ENCODE measurements around the gene PCARE. TPM values are rescaled to one million over a fixed set of nuclear protein-coding genes. Genes with fewer than 3 reads are reported as not detected.

Gene PCARE
- total and polyA plus RNA-seq, 2 experiments from 2014 or later = not detected

DNA sequence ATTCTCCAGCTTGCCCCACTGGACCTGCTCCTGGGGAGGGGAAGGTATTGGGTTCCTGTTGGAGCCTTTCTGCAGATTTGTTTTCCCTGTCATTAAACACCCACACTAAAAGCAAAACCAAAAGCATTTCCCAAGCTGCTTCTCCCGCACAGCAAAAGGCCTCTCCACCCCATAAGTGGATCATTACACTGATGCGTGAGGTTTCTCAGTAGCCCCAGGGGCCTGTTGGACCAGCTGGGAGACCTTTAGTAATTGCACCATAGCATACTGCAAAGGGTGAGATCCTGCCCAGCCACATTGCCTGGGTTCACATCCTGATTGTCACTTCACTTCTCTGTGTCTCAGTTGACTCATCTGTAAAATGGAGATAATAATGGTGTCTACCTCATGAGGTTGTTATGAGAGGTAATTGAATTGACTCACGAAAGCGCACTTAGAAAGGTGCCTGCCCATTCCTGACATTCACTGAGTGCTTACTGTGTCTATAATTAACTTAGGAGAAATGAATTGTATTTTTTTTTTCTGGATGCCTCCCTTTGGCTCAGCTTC, 49.4 kb downstream of the PCARE start:
- Histone ChIP-seq H3K9me3 (ENCODE audit: low read depth) (no peaks in the 10 kb centered on the region), H3K9me2 (ENCODE audit: insufficient read depth) (no peaks in the 10 kb centered on the region), H3K4me2 (ENCODE audit: unreplicated experiment) (no peak overlapping the region), H3K27me3 (replicated peaks; ENCODE audit: insufficient read depth) (0 out of 2 replicates have a peak, but pooled peaks cover 10% of the 10 kb centered on the region), H3K36me3 (ENCODE audit: low read depth) (no peaks in the 10 kb centered on the region), H3F3A (ENCODE audit: insufficient read depth) (no peaks in the 10 kb centered on the region), H3K4me3 (no peak overlapping the region), H3K79me2 (ENCODE audit: insufficient read depth) (no peaks in the 10 kb centered on the region), H3K27ac (no peak overlapping the region), H2AFZ (no peak overlapping the region), H4K20me1 (ENCODE audit: insufficient read depth) (no peaks in the 10 kb centered on the region), H3K9ac (no peak overlapping the region), H3K4me1 (ENCODE audit: insufficient read depth) (no peaks in the 10 kb centered on the region)
- in situ Hi-C loops (cut with MboI) = no loop called here
- TF ChIP-seq EZH2phosphoT487 (IDR thresholded peaks at IDR 0.05; ENCODE audit: insufficient read depth, low read depth) (no peak), EZH2 (IDR thresholded peaks at IDR 0.05; ENCODE audit: insufficient read depth, poor library complexity, severe bottlenecking) (no peak)
- 99% methylated on average over 4 of the region's 4 CpGs for WGBS, 2 experiments (ENCODE audit: low coverage in 1 of 2, low lambda C conversion rate in 2 of 2, missing lambda C conversion rate in 2 of 2)
- DNase-seq = no peak

DNA sequence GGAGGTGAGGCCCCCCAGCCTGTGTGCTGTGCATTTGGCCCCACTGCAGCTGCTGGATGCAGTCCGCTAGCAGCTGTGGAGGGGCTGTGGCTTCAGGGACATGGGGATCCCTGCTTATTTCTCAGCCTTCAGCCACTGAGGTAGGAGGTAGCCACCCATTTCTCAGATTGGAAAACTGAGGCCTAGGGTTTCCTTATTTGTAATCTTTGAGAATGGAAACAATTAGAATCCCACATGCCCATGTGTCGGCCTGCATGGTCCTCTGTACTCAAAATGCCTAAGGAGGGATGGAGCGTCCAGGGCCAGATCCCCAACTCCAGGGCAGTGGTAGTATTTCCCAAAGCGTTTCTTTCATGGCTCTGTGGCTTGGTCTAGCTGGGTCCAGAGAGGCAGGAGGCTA, 51.1 kb downstream of the PCARE start:
- Histone ChIP-seq H2AFZ (no peak overlapping the region), H4K20me1 (ENCODE audit: insufficient read depth) (no peaks in the 10 kb centered on the region), H3K27ac (no peak overlapping the region), H3K9me3 (ENCODE audit: low read depth) (no peaks in the 10 kb centered on the region), H3K27me3 (replicated peaks; ENCODE audit: insufficient read depth) (0 out of 2 replicates have a peak, but pooled peaks cover 12% of the 10 kb centered on the region), H3K4me1 (ENCODE audit: insufficient read depth) (no peaks in the 10 kb centered on the region), H3K79me2 (ENCODE audit: insufficient read depth) (no peaks in the 10 kb centered on the region), H3K4me3 (no peak overlapping the region), H3F3A (ENCODE audit: insufficient read depth) (no peaks in the 10 kb centered on the region), H3K9me2 (ENCODE audit: insufficient read depth) (no peaks in the 10 kb centered on the region), H3K9ac (no peak overlapping the region), H3K36me3 (ENCODE audit: low read depth) (no peaks in the 10 kb centered on the region), H3K4me2 (ENCODE audit: unreplicated experiment) (no peak overlapping the region)
- in situ Hi-C loops (cut with MboI) = no loop called here
- no peak for TF ChIP-seq EZH2 (IDR thresholded peaks at IDR 0.05; ENCODE audit: insufficient read depth, poor library complexity, severe bottlenecking)
- TF ChIP-seq EZH2phosphoT487 (IDR thresholded peaks at IDR 0.05; ENCODE audit: insufficient read depth, low read depth) = no peak
- no peak for DNase-seq
- WGBS, 2 experiments (ENCODE audit: low coverage in 1 of 2, low lambda C conversion rate in 2 of 2, missing lambda C conversion rate in 2 of 2) = 54 to 55% methylated on average over 4 of the region's 4 CpGs

DNA sequence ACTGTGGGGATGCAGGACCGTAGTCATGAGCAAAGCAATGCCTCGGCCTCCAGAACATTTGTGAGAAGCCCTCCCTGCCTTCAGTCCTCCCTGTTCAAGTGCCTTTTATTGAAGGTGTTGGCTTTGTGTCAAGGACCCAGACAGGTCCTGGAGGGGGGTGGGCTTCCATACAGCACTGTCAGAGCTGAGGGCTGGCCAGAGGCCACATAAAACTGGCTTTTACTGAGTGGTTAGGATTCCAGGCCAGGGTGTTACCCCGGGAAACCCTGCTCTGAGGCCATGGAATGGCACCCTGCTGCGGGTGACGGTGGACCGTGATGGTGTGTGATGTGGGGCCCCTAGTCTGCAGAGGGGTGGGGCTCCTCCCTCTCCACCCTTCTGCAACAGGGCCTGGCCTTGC, 51.6 kb downstream of the PCARE start:
- H2AFZ ChIP-seq = no peak overlapping the region
- H3K27ac ChIP-seq = no peak overlapping the region
- H4K20me1 ChIP-seq (ENCODE audit: insufficient read depth) = no peaks in the 10 kb centered on the region
- H3K27me3 ChIP-seq (replicated peaks; ENCODE audit: insufficient read depth) = 0 out of 2 replicates have a peak, but pooled peaks cover 12% of the 10 kb centered on the region
- no peak overlapping the region for H3K4me3 ChIP-seq
- in situ Hi-C loops (cut with MboI) = no loop called here
- H3F3A ChIP-seq (ENCODE audit: insufficient read depth) = no peaks in the 10 kb centered on the region
- H3K9ac ChIP-seq = no peak overlapping the region
- H3K9me2 ChIP-seq (ENCODE audit: insufficient read depth) = no peaks in the 10 kb centered on the region
- H3K79me2 ChIP-seq (ENCODE audit: insufficient read depth) = no peaks in the 10 kb centered on the region
- WGBS, 2 experiments (ENCODE audit: low coverage in 1 of 2, low lambda C conversion rate in 2 of 2, missing lambda C conversion rate in 2 of 2) = 65 to 74% methylated on average over 6 of the region's 6 CpGs
- TF ChIP-seq EZH2phosphoT487 (IDR thresholded peaks at IDR 0.05; ENCODE audit: insufficient read depth, low read depth) = no peak
- H3K9me3 ChIP-seq (ENCODE audit: low read depth) = no peaks in the 10 kb centered on the region
- DNase-seq = no peak
- H3K4me1 ChIP-seq (ENCODE audit: insufficient read depth) = no peaks in the 10 kb centered on the region
- H3K36me3 ChIP-seq (ENCODE audit: low read depth) = no peaks in the 10 kb centered on the region
- no peak overlapping the region for H3K4me2 ChIP-seq (ENCODE audit: unreplicated experiment)

DNA sequence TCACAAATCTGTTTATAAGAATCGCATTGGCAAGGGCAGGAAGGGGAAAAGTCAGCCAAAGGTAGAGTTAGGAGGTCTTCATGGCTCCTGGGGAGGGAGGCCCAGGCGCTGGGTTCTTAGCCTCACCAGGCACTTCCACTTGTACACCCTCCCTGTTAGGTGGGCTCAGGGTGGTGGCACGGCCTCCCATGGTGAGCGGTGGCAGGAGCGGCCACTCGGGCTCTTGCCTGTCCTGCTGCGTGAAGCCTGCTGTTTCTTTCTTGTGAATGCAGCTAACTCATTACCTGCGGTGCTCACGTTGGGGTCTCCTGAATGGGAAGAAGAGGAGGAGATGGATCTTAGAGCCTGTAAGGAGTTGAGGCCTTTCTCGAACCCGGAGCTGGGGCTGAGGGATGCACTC, 52.4 kb downstream of the PCARE start:
- no peaks in the 10 kb centered on the region for H3K4me1 ChIP-seq (ENCODE audit: insufficient read depth)
- H3F3A ChIP-seq (ENCODE audit: insufficient read depth) = no peaks in the 10 kb centered on the region
- H3K9me3 ChIP-seq (ENCODE audit: low read depth) = no peaks in the 10 kb centered on the region
- H3K27me3 ChIP-seq (replicated peaks; ENCODE audit: insufficient read depth) = 0 out of 2 replicates have a peak, but pooled peaks cover 12% of the 10 kb centered on the region
- no peaks in the 10 kb centered on the region for H3K79me2 ChIP-seq (ENCODE audit: insufficient read depth)
- no peaks in the 10 kb centered on the region for H3K9me2 ChIP-seq (ENCODE audit: insufficient read depth)
- no peaks in the 10 kb centered on the region for H3K36me3 ChIP-seq (ENCODE audit: low read depth)
- no peak overlapping the region for H3K4me2 ChIP-seq (ENCODE audit: unreplicated experiment)
- DNase-seq = no peak
- H4K20me1 ChIP-seq (ENCODE audit: insufficient read depth) = no peaks in the 10 kb centered on the region
- H3K27ac ChIP-seq = no peak overlapping the region
- H3K4me3 ChIP-seq = no peak overlapping the region
- in situ Hi-C loops (cut with MboI) = no loop called here
- no peak overlapping the region for H2AFZ ChIP-seq
- no peak overlapping the region for H3K9ac ChIP-seq
- 80 to 82% methylated on average over 11 of the region's 11 CpGs for WGBS, 2 experiments (ENCODE audit: low coverage in 1 of 2, low lambda C conversion rate in 2 of 2, missing lambda C conversion rate in 2 of 2)
- TF ChIP-seq EZH2phosphoT487 (IDR thresholded peaks at IDR 0.05; ENCODE audit: insufficient read depth, low read depth) (no peak), EZH2 (IDR thresholded peaks at IDR 0.05; ENCODE audit: insufficient read depth, poor library complexity, severe bottlenecking) (no peak)

Data from GM23248 (cell line).